C1 segment of cervical spinal cord (tissue), 14 donors: ENCODE results near the gene SMIM36.
A peak's percentile ranks its signal among the peaks of the same experiment; 100 is the strongest.
"Not testable (repeated sequence)": the region's sequence is repeated elsewhere in the genome, so short reads cannot be mapped to it uniquely, and the experiment has no call there.

Source experiments
- DNase-seq, 14 donors: peaks; one replicate each; lab custom pipeline; 2025; lab: John Stamatoyannopoulos, UW

Gene SMIM36

DNA sequence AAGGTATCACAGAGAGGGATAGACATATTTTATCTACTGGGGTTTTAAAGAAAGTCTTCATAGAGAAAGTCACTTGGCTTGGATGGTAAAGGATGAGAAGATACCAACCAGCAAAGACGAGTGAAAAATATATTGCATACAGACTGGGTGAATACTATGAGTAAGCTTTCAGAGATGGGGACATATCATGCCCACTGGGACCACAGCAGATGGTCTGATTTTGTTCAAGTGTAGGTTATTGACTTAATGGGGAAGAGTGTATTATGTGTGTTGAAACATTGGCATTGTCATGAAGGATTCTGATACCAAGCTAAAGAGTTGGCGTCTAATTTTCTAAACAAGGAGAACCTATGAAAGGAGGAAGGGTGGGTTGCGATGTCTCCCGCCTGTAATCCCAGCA lies 75.8 kb downstream of the SMIM36 start:
- DNase-seq = no peak

DNA sequence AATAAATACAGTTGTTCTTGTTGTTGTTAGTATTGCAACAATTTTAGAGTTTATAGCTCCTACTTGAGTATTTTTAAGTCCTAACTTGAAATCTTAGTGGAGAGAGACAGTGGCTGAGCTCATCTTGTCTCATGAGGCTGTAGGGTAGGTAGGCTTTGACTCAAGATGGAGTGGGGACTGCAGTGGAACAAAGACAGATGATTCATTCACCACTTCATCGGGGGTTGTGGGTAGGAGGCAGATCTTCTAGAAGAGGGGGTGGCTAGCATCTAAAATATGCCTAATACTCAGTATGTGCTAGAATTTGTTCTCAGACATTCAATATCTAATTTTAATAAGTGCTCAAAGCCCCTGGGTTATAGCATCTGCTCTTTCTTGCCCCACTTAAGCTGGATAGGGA lies 76.5 kb downstream of the SMIM36 start:
- DNase-seq = no peak

DNA sequence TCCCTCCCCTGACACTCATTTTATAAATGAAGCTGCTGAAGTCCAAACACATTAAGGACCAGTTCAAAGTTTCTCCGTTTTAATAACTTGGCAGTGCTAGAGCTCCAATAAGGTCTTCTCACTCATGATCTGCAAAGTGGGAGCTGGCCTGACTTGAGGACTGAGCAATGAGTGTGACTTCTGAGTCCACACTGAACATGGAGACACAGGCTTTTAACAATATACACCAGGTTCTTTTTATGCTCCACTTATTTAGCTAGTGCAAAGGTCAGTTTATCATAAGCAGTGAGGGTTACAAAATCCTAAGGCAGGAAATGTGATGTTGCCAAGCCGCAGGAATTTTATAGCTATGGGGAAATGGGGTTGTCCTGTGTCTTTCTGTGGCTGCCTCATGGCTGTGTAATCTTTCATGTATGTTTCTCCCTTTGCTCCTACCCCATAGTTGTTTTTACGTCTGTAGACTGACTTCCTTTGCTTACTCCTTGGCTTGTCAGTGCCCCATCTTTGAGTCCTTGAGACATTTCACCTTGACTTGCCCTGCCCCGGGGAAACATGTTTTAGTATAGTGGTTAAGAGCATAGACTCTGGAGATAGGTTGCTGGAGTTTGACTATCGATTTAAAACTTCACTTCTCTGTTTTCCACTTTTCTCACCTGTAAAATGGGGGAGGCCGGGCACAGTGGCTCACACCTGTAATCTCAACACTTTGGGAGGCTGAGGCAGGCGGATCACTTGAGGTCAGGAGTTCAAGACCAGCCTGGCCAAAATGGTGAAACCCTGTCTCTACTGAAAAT lies 77.4 kb downstream of the SMIM36 start:
- no peak for DNase-seq

DNA sequence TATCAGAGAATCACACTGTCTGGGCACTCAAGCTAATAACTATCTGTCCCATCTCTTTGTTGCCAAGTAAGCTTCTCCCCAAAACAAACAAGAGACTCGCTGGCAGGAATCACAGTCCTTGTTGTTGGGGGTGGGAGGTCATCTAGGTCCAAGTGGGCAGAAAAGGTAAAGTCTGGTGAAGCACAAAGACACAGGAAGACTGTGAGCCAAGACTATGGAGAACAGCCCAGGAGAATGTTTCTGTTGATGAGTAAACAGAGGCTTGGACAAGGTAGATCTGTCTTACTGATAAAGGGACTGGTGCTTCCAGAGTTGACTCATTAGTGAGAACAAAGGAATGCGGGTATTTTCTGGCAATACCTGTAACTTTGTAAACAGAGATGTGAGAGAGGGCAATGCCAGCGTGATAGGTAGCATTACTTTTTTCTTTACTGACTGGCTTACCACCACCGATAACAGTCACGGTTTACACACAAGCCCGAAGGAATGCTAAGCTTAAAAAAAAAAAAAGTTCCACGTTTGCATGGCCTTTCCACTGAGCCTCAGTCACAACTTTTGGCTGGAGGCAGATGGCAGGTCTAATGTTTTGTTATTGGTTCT lies 78.1 kb downstream of the SMIM36 start:
- no peak for DNase-seq

DNA sequence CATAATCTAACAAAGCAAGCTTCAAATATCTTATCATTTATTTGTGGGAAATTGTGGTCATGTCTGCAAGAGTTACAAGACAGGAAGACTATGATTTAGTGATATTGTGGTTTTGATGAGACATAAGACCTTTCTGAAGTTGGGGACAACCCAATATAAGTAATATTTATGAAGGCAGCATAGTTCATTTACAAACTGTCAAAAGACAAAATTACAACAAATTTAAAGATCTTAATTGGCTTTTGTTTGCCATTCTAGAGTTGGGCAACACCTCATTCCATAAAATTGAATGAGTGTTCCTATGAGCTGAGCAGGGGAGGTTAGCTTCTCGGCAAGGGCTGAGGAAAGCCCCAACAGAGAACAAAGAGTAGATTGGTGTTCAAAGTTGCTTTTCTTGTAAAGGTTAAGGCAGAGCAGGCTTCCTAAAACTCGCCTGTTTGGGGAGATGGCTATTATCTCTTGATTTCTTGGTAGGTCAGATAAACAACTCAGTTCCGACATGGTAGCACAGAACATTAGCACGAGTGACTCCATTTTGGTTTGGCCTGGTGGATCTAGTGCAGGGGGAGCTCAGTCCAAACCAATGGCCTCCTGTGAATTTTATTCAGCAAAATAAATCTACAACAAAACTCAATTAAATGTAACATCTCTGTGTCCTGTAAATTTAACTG lies 78.8 kb downstream of the SMIM36 start:
- DNase-seq = no peak

DNA sequence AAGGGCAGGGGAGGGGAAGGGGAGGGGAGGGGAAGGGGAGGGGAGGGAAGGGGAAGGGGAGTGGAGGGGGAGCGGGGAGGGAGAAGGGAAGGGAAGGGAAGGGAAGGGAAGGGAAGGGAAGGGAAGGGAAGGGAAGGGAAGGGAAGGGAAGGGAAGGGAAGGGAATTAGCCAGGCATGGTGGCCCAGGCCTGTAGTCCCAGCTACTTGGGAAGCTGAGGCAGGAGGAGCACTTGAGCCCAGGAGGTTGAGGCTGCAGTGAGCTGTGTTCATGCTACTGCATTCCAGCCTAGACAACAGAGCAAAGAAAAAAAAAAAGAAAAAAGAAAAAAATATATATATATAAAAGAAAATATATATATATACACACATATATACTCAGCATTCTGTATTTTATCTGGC lies 79.3 kb downstream of the SMIM36 start:
- DNase-seq = not testable (repeated sequence)

DNA sequence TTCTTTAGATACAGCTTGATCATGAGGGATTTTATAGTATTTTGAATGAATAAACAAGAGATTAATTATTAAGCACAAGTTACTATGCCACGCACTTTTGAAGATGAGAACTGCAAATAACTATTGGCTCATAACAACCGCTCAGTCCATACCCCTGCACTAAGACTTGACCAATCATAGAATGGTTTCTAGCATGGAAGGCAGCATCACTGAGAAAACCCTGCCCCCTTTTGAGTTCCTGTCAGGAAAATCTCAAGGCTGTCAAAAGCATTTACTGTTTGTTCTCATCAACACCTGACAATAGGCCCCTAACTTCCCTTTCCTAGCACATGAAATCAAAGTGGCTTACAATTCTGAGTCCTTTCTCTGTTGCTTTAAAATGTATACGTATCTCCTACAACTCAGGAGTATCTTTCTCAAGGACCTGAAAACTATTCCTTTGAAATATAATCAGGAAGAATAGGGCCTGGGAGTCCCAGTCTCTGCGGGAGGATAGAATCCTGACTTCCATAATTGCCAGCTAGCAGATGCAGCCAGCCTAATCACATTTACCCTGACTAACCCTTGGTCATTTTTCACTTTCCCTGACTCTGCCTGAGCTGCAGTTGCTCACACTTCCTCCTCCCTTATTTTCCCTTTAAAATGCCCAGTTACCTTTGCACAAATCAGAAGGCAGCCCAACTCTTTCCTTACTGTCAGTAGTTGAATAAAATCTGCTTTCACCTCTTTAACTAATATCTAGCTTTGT lies 80.5 kb downstream of the SMIM36 start:
- DNase-seq = no peak

DNA sequence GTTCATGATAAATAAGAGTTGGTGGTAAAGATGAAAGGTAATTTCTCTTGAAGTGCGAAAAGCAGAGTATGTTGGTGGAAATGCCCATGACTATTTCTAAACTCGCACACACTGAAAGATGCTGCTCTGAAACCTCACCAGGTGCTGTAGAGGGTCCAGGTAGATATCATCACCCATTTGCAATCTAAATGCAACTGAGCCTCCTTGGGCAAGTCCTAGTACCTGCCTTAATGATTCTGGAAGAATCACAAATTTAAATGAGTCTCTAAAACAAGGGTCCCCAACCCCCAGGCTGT lies 83.7 kb downstream of the SMIM36 start:
- DNase-seq = no peak

DNA sequence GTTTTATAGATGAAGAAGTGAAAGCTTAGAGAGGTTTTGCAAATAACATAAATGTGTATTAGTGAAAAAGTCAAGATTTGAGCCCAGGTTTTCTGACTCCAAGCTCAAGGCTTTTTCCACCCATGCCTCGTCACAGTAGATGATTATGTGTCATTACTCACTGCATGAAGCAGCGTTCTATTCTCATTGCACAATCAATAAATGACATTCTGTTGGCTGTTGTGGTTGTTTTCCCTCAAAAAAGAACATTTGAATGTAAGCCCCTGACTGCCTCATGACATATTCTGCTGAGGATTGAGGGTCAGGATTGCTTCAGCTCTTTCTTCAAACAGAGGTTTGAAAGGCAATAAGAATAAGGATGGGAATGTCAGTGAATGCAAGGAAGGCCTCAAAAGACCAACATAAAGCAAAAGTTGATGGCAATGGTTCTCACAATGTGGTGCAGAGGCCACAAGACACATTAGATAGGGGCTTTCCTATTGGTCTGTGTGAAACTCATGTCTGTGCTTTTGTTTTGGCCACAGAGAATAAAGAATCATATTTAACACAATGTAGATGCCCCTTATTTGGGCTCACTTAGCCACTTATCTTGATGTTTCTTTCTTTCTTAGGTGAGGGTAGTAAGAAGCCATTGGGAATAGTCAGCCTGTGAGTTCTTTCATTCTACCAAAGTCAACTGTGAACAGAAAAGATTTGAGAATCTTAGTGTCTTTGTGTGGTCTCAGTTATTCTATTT lies 84.2 kb downstream of the SMIM36 start:
- DNase-seq = no peak

DNA sequence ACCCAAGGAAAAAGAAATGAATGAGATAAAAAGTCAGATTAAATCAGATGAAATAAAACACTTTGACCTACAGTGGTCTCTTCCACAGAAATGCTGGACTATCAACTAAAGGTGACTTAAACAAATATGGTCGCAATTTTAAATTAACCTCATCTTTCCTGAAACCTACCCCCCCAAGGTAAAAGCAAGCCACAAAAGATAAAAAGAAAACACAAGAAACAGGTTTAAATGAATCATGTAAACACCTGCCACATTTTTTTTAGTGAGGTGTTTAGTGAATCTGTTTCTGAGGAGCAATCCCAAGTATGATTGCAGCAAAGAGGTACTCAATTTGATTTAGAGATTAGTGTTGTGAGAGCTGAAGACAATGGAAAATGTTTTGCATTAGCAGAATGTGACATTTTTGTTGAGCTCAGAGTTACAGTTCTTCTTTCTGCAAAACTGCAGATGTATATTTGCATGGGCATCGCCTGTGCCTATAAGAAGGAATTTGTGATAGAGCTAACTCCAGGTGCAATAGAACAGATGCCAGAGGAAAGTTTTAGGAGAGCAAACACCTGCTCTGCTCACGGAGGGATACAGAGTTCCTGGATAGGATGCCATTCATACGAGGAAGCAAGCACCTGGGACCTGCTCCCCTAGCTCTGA lies 86.2 kb downstream of the SMIM36 start:
- DNase-seq = no peak

DNA sequence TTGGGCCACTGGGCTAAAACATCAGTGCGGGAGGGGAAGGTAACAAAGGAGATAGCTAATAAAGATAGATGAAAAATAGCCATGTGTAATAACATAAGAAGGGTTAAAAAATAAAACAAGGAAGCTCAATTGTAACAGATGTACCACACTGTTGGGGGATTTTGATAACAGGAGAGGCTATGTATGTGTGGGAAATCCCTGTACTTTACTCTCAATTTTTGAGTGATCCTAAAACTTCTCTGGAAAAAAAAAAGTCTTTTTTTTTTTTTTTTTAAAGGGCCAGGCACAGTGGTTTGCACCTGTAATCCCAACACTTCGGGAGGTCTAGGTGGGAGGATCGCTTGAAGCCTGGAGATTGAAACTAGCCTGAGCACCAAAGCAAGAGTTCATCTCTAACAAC lies 87.7 kb downstream of the SMIM36 start:
- DNase-seq = no peak

DNA sequence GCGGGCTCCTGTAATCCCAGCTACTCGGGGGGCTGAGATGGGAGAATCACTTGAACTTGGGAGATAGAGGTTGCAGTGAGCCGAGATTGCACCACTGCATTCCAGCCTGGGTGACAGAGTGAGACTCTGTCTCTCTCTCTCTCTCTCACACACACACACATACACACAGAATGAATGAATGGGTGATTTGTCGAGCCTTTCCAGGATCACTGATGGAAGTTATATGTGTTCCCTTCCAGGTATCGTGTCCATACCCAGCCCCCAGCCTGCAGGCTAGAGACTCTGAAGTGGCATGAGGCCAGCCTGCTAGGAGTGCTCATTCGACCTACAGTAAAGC lies 88.5 kb downstream of the SMIM36 start:
- not testable (repeated sequence) for DNase-seq

DNA sequence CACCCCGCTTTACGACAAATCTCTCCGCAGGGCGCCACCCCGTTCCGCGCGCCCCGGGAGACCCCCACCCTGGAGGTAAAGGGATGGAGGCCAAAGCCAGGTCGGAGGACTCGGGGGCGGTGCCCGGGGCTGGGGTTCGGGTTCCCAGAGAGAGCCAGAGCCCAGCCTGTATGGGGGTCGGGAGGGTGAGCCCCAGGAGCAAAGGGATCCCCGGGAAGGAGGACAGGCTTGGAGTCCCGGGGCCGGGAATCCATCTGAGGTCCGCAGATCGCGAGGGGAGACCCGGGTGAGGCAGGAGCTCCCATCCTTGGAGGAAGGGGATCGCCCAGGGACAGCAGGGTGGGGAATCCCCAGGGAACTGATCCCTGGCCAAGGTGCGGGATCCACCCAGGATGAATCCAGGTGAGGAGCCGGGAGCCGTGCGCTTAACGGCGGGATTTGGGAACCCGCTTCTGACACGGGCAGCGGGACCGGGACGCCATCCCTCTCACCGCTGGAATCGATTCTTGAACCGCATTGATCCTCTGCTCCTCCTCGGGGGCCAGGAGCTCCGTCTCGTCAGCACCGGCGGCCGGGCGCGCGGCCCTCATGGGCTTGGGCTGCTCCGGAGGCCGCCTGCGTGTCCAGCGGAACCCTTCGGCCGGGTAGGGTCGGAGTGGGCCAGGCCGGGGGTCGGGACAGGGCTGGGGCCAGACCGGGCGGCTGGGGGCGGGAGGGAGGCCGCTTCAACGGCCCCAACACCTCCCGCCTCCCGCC lies 89.9 kb downstream of the SMIM36 start, which contains the start of gene MMD:
TSS of gene MMD (minus strand) at position 657 of the 756 bp plus-strand sequence. CDS start at position 517, 140 bp downstream.
- DNase-seq = peak in 4 of 14 donors; percentile 36 to 50 (median 43)

DNA sequence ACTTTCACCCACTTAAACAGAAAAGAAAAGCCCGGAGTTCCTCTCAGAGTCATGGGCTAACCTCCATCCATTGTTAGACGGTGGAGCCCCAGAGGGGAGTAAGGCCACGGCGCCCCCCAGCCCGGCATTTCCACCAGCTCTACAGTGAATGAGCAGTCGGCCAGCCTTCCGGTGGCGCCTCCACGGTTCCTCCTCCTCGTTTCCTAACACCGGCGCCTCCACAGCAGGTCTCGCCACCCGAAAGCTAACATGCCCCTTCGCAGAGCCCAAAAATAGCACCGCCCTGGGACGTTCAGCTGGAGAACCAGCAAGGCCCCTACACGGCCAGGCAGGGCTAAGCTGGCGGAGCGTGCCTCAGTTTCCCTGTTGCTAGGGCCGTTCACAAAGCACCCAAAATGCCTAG lies 90.5 kb downstream of the SMIM36 start:
- DNase-seq = peak in 7 of 14 donors; percentile 10 to 50 (median 16)

DNA sequence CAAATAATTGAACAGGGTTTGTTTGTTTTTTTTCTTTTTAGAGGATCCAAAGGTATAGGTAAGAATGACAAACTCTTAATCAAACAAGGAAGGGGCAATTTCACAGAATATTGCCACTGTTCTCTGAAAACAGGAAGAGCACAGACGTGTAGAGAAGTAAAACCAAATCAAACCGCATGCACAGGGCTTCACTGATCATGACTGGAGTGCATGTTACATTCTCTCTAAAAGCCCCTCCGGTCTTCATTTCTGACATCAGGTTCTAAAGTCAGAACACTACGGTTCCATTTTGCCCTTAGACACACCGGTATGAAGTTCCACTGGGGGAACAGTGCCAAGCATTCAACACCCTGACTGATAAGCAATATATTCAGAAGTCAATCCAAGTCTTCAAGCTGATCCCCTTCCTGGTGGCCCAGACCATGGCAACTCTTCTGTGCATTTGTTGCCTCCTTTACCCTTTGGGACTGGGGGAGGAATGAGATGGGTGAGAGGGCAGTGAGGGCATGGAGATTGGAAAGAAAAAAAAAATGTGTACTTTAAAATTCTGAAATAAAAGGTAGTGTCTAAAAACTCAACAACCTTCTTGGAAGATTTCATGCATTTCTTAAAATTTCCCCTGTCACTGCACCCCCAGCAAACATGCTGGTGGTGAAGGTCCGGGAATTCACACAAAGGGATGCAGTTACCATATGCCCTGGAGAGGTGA lies 91.0 kb downstream of the SMIM36 start:
- peak in 3 of 14 donors; percentile 7 to 8 (median 8) for DNase-seq

DNA sequence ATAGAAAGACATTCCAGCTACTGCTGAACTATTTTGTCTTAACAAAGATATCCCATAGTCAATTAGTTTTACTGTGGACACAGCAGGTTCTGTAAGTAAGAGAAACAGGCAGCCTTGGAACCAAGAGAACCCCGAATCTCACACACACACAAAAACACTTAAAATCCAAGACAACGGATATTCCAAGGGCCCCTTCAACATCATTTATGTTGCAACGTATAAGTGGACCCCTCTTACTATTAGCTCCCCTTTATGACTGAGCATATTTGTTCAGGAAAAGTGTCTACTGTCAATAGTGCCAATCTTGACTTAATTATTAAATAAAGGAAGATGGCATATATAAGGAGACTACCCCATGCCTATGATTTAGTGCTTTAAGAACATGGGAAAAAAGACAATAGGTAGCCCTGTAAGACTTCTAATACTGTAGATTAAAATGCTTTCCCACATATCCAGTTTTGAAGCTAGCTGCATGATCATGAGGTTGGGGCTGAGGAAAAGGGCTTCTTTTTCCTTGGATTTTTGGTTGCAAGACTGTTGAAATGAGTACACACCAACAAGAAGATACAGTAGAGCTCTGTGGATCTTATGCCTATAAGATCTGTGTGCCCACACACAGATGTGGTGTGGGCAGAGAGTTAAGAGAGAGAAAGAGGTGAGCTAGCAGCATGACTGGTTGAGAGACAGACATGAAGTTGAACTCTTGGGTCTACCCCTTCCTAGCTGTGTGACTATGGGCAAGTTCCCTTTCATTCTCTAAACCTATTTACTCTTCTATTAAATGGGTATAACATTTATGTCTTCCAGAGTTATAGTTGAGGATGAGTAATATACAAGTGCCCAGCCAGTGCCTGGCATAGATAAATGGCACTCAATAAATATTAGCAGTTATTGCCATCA lies 92.6 kb downstream of the SMIM36 start:
- DNase-seq = no peak

DNA sequence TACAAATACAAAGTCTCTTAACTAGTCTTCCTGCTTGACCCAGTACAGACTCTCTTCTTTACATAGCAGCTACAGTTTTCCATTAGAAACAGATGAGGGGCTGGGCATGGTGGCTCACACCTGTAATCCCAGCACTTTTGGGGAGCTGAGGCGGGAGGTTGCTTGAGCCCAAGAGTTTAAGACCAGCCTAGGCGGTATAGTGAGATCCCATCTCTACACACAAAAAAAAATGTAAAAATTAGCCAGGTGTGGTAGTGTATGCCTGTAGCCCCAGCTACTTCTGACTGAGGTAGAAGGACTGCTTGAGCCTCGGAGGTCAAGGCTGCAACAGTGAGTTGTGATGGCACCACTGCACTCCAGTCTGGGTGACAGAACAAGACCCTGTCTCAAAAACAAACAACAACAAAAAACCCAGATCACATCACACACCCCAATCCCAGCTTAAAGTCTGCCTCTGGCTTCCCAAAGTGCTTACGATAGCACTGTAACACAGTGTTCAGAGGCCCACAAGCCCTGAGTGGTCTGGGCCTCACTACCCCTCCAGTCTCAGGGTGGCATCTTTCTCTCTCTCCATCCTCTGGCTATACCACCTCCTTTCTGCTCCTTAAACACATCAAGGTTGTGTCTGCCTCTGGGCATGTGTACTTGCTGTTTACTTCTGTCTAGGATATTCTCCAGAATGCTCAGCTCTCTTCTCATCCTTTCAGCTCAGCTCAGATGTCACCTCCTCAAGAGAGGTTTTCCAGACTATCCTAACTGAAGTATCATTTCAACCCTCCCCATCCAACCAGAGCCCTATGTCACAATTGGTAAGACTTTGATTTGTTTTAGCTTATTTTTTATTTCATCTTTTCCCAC lies 93.6 kb downstream of the SMIM36 start:
- DNase-seq = no peak
